Tibial artery (tissue), 4 donors: ENCODE data around the gene ADGRG6.

Experiments
- DNase-seq, 2 donors: peaks; one replicate each; pipeline ENCODE4 v3.0.0-alpha.2; 2019
- H3K27ac ChIP-seq, 2 donors: fragments of 200-600 bp; sonication (generic) in 1 of 2; 1 replicate in 1 of 2; 2 replicates in 1 of 2; pipeline ENCODE4 v1.5.1; 2018 to 2019; ENCODE audit warnings: mild to moderate bottlenecking in 1 of 2
- H3K27me3 ChIP-seq, 2 donors: fragments of 200-600 bp; sonication (generic) in 1 of 2; one replicate each; pipeline versions ENCODE4 v1.5.1 to v1.6.0; 2016 to 2019
- H3K36me3 ChIP-seq, 3 donors: fragments of 200-600 bp; sonication (generic) in 2 of 3; one replicate each; pipeline ENCODE4 v1.5.1; 2016 to 2019; ENCODE audit warnings: mild to moderate bottlenecking in 2 of 3
- H3K4me1 ChIP-seq, 4 donors: fragments of 200-600 bp; sonication (generic) in 2 of 4; 1 replicate in 3 of 4; 2 replicates in 1 of 4; pipeline ENCODE4 v1.5.1; 2016 to 2019
- H3K4me3 ChIP-seq, 2 donors: fragments of 200-600 bp; sonication (generic) in 1 of 2; 1 replicate in 1 of 2; 2 replicates in 1 of 2; pipeline ENCODE4 v1.5.1; 2018 to 2019; ENCODE audit warnings: mild to moderate bottlenecking in 2 of 2
- H3K9me3 ChIP-seq, 3 donors: fragments of 200-600 bp; sonication (generic) in 1 of 3; one replicate each; pipeline ENCODE4 v1.5.1; 2016 to 2019
- intact Hi-C: fragments of 100-400 bp; cut with DNase I; formaldehyde crosslinking; loops from one replicate; pipeline ENCODE4 v1.15.0; 2023; ENCODE audit warnings: low total_unique reads
- TF ChIP-seq, protein P1 (sequence below), 2 experiments: fragments of 200-600 bp in 1 of 2; fragments of 450-650 bp in 1 of 2; IDR thresholded peaks; one replicate each; pipeline ENCODE4 v1.5.1; 2017 to 2019; ENCODE audit warnings: antibody characterized with exemption in 2 of 2, mild to moderate bottlenecking in 1 of 2, moderate library complexity in 1 of 2

ADGRG6 gene

DNA sequence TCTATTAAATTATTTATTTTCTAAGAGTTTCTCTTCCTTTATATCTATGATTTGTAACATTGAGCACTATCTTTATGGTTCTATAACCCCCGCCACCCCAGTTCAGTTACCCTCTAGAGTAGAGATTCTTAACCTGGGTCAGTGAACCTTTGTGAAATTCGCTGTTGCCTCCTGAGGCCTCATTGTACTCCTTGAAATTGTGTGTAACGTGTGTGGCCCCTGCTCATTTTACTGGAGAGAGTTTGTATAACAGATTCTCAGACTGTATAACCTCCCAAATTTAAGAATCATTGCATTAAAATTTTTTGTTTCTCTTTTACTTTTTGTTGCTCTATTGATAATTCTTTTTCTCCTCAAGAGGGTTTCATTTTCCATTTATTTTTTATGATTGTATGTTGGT is 65.3 kb downstream of the ADGRG6 start:
- TF ChIP-seq, protein P1, sequence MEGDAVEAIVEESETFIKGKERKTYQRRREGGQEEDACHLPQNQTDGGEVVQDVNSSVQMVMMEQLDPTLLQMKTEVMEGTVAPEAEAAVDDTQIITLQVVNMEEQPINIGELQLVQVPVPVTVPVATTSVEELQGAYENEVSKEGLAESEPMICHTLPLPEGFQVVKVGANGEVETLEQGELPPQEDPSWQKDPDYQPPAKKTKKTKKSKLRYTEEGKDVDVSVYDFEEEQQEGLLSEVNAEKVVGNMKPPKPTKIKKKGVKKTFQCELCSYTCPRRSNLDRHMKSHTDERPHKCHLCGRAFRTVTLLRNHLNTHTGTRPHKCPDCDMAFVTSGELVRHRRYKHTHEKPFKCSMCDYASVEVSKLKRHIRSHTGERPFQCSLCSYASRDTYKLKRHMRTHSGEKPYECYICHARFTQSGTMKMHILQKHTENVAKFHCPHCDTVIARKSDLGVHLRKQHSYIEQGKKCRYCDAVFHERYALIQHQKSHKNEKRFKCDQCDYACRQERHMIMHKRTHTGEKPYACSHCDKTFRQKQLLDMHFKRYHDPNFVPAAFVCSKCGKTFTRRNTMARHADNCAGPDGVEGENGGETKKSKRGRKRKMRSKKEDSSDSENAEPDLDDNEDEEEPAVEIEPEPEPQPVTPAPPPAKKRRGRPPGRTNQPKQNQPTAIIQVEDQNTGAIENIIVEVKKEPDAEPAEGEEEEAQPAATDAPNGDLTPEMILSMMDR (IDR thresholded peaks at IDR 0.05), result no peak
- no peak overlapping the region for H3K4me3 ChIP-seq
- H3K36me3 ChIP-seq, result no peaks in the 10 kb centered on the region
- no peaks in the 10 kb centered on the region for H3K9me3 ChIP-seq
- H3K27me3 ChIP-seq, result no peaks in the 10 kb centered on the region
- no peak overlapping the region for H3K27ac ChIP-seq
- intact Hi-C loops, result no loop called here
- H3K4me1 ChIP-seq, result no peaks in the 10 kb centered on the region
- DNase-seq, result no peak

DNA sequence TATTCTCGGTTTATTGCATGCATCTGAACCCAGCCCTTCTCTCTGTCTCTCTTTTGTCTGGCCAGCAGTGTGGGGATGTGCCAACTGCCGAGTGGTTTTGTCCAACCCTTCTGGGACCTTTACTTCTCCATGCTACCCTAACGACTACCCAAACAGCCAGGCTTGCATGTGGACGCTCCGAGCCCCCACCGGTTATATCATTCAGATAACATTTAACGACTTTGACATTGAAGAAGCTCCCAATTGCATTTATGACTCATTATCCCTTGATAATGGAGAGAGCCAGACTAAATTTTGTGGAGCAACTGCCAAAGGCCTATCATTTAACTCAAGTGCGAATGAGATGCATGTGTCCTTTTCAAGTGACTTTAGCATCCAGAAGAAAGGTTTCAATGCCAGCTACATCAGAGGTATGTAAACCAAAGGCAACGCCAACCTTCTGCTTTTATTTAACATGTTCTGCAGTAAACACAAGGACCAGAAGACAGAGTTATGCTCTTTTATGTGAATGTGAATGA is 65.8 kb downstream of the ADGRG6 start:
- no peaks in the 10 kb centered on the region for H3K4me1 ChIP-seq
- intact Hi-C loops, result no loop called here
- no peak overlapping the region for H3K27ac ChIP-seq
- H3K9me3 ChIP-seq, result no peaks in the 10 kb centered on the region
- no peaks in the 10 kb centered on the region for H3K27me3 ChIP-seq
- TF ChIP-seq, protein P1 (IDR thresholded peaks at IDR 0.05), result no peak
- no peak overlapping the region for H3K4me3 ChIP-seq
- no peaks in the 10 kb centered on the region for H3K36me3 ChIP-seq
- no peak for DNase-seq

DNA sequence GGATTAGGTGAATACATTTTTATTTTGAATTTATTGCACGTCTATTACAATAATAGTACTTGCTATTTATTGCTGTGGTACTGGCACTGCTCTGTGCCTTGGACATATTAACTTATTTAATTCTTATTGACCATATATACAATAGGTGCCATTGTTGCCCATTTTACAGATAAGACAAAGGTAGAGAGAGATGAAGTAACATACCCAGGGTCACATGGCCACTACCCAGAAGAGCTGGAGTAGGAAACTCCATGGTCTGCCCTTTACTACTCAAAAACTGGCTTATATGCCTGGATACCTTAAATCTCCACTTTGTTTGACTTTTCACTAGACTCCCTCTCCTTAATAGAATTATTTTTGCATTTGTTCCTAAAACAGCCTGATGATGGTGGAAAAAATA is 67.5 kb downstream of the ADGRG6 start:
- H3K9me3 ChIP-seq, result no peaks in the 10 kb centered on the region
- H3K27me3 ChIP-seq, result no peaks in the 10 kb centered on the region
- TF ChIP-seq, protein P1 (IDR thresholded peaks at IDR 0.05), result no peak
- no peak for DNase-seq
- no peaks in the 10 kb centered on the region for H3K36me3 ChIP-seq
- H3K27ac ChIP-seq, result no peak overlapping the region
- intact Hi-C loops, result no loop called here
- no peaks in the 10 kb centered on the region for H3K4me1 ChIP-seq
- H3K4me3 ChIP-seq, result no peak overlapping the region

DNA sequence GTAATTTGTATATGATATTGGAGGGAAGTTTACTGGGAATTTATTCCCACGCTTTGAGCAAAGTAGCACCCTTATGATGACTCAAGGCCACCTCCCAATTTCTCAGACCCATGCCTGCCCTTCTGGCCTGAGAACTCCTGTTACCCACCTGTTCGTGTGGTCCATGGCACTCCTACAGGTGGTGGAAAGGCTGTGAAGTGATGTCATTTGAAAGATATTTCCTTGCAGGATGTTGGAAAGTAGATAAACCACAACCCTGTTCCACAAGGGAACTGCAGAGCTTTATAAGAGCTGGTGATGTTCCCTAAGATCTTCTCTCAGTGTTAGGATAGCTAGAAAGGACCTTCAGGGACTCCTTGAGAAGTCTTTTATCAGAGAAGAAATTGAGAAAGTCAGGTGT is 70.5 kb downstream of the ADGRG6 start:
- Histone ChIP-seq H3K36me3 (no peaks in the 10 kb centered on the region), H3K4me3 (no peak overlapping the region), H3K4me1 (no peaks in the 10 kb centered on the region), H3K27me3 (no peaks in the 10 kb centered on the region), H3K9me3 (no peaks in the 10 kb centered on the region), H3K27ac (no peak overlapping the region)
- intact Hi-C loops, result no loop called here
- no peak for DNase-seq
- TF ChIP-seq, protein P1 (IDR thresholded peaks at IDR 0.05), result no peak

DNA sequence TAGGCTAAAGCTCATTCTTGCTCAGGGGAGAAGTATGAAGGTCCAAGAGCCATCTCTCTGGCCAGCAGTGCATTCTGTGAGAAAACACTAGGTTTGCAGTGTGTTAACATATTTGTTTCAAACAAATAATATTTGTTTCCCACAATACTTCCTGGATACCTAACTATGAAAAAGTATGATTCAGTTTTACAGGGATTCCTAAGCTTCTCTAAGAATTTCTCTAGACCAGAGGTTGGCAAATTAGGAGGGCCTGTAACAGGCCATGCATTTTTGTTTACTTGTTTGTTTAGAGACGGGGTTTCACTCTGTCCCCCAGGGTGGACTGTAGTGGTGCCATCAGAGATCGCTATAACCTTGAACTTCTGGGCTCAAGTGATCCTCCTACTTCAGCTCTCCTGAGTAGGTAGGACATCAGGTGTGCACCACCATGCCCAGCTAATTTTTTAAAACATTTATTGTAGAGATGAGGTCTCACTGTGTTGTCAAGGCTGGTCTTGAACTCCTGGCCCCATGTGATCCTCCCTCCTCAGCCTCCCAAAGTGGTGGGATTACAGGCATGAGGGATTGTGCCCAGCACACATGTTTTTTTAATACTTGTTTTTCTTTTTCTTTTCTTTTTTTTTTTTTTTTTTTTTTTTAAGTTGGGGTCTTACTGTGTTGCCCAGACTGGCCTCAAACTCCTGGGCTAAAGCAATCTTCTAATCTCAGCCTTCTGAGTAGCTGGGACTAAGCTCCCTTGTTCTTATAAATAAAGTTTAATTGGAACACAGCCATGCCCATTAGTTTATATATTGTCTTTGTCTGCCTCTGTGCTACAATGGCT is 71.7 kb downstream of the ADGRG6 start:
- H3K27ac ChIP-seq, result no peak overlapping the region

More for the DNA sequence above, 71.7 kb downstream of the ADGRG6 start:
- intact Hi-C loops, result no loop called here
- Histone ChIP-seq H3K36me3 (no peaks in the 10 kb centered on the region), H3K4me3 (no peak overlapping the region), H3K4me1 (no peaks in the 10 kb centered on the region), H3K27me3 (no peaks in the 10 kb centered on the region), H3K9me3 (no peaks in the 10 kb centered on the region)
- DNase-seq, result no peak
- TF ChIP-seq, protein P1 (IDR thresholded peaks at IDR 0.05), result no peak
